ENCODE measurements around the gene MYOM1.
"Not testable (repeated sequence)": the region's sequence is repeated elsewhere in the genome, so short reads cannot be mapped to it uniquely, and the experiment has no call there.

DNA sequence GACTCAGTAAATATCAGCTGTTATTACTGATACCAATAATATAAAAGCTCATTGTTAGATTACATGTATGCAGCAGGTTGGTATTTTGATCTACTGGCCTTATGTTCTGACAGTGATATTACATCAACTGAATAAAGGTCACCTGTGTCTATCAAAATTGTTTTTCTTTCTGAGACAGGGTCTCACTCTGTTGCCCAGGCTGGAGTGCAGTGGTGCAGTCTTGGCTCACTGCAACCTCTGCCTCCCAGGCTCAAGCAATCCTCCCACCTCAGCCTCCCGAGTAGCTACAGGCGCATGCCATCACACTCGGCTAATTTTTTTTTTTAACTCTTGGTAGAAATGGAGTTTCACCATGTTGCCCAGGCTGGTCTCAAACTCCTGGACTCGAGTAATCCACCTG, 1.1 kb upstream of the MYOM1 start:
- TF ChIP-seq POLR2A (IDR thresholded peaks at IDR 0.05) = not testable (repeated sequence)
- TF ChIP-seq, protein P1, sequence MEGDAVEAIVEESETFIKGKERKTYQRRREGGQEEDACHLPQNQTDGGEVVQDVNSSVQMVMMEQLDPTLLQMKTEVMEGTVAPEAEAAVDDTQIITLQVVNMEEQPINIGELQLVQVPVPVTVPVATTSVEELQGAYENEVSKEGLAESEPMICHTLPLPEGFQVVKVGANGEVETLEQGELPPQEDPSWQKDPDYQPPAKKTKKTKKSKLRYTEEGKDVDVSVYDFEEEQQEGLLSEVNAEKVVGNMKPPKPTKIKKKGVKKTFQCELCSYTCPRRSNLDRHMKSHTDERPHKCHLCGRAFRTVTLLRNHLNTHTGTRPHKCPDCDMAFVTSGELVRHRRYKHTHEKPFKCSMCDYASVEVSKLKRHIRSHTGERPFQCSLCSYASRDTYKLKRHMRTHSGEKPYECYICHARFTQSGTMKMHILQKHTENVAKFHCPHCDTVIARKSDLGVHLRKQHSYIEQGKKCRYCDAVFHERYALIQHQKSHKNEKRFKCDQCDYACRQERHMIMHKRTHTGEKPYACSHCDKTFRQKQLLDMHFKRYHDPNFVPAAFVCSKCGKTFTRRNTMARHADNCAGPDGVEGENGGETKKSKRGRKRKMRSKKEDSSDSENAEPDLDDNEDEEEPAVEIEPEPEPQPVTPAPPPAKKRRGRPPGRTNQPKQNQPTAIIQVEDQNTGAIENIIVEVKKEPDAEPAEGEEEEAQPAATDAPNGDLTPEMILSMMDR (IDR thresholded peaks at IDR 0.05) = not testable (repeated sequence)

Measured in Peyer's patch (tissue), 4 donors.